Calu3 (cell line): ENCODE measurements around the gene KCNJ5. TPM values are rescaled to one million over a fixed set of nuclear protein-coding genes. Genes with fewer than 3 reads are reported as not detected.

Experiments used
- BruUV-seq: library from RNA; stranded (reverse); fragments of 400-500 nt; replicated peaks from 2 replicates; lab custom pipeline; 2021; lab: Mats Ljungman, UMichigan
- CTCF ChIA-PET: fragments of 300-600 bp; sonication (Branson Sonifier 250); formaldehyde crosslinking; loops from one replicate; lab custom pipeline; 2022; ENCODE audit warnings: antibody characterized with exemption; lab: Charles Lee
- DNase-seq: peaks from one replicate; pipeline ENCODE4 v3.0.0; 2022
- H3K27ac Mint-ChIP-seq: one replicate; pipeline ENCODE4 v1.8.0; 2022; ENCODE audit warnings: mixed read lengths; ENCODE audit not compliant: unreplicated experiment
- H3K27me3 Mint-ChIP-seq: one replicate; pipeline ENCODE4 v1.8.0; 2022; ENCODE audit warnings: mixed read lengths; ENCODE audit not compliant: unreplicated experiment
- H3K36me3 Mint-ChIP-seq: one replicate; pipeline ENCODE4 v1.8.0; 2022; ENCODE audit warnings: mild to moderate bottlenecking, moderate library complexity, mixed read lengths; ENCODE audit not compliant: insufficient read depth, unreplicated experiment
- H3K4me1 Mint-ChIP-seq: one replicate; pipeline ENCODE4 v1.8.0; 2022; ENCODE audit warnings: mild to moderate bottlenecking, low read depth, mixed read lengths; ENCODE audit not compliant: unreplicated experiment
- H3K4me3 Mint-ChIP-seq: one replicate; pipeline ENCODE4 v1.8.0; 2022; ENCODE audit warnings: mild to moderate bottlenecking, low read depth, moderate library complexity, mixed read lengths; ENCODE audit not compliant: unreplicated experiment
- H3K9me3 Mint-ChIP-seq: one replicate; pipeline ENCODE4 v1.8.0; 2022; ENCODE audit warnings: low read depth, mixed read lengths; ENCODE audit not compliant: unreplicated experiment
- intact Hi-C: fragments of 100-400 bp; cut with micrococcal nuclease; formaldehyde crosslinking; loops from one replicate; pipeline ENCODE4 v1.10.0; 2022; ENCODE audit not compliant: unreplicated experiment
- total RNA-seq: library from RNA; stranded (reverse); gene quantifications from 2 replicates; pipeline ENCODE4 v1.2.3, GENCODE V29; 2022
- TF ChIP-seq, protein P1 (sequence below): fragments of 200-600 bp; IDR thresholded peaks from one replicate; pipeline ENCODE4 v1.8.0; 2022; ENCODE audit warnings: antibody characterized with exemption; ENCODE audit not compliant: unreplicated experiment

Gene KCNJ5
- total RNA-seq, 1 experiment from 2014 or later = not detected

DNA sequence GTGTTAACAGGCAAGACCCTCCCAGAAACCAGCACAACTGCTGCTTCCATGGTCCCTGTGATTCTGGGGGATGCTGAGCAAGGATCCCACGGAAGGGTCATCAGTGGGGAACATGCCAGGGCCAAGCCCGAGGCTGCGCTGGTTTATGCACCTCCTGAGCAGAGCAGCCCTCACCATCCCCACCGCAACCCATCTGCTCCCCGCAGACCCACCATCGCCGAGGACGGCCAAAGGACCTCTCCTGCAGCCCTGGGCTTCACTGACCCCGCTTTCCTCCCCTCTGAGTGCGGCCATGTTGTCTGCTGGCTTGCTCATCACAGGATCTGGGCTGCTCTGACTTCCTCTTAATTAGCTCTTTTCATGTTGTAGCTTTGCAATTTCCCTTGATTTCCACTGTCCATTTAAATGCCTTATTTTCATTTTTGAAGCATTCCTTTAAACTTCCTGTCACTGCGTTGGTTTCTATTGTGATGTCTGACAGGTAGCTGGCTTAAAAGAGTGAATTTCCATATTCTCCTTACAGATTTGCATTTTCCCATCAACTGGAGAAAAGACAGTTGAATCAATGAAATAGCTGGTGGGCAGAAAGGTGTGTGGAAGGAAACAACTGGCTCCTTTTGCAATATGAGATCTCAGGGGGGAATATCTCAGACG, 36.7 kb downstream of the KCNJ5 start:
- intact Hi-C loops = no loop called here
- H3K4me3 Mint-ChIP-seq = no peak overlapping the region
- H3K27ac Mint-ChIP-seq = no peak overlapping the region
- CTCF ChIA-PET = no interaction called here
- no peak for DNase-seq
- no peaks in the 10 kb centered on the region for H3K9me3 Mint-ChIP-seq
- no peaks in the 10 kb centered on the region for H3K36me3 Mint-ChIP-seq
- no TSS peak for BruUV-seq
- TF ChIP-seq, protein P1, sequence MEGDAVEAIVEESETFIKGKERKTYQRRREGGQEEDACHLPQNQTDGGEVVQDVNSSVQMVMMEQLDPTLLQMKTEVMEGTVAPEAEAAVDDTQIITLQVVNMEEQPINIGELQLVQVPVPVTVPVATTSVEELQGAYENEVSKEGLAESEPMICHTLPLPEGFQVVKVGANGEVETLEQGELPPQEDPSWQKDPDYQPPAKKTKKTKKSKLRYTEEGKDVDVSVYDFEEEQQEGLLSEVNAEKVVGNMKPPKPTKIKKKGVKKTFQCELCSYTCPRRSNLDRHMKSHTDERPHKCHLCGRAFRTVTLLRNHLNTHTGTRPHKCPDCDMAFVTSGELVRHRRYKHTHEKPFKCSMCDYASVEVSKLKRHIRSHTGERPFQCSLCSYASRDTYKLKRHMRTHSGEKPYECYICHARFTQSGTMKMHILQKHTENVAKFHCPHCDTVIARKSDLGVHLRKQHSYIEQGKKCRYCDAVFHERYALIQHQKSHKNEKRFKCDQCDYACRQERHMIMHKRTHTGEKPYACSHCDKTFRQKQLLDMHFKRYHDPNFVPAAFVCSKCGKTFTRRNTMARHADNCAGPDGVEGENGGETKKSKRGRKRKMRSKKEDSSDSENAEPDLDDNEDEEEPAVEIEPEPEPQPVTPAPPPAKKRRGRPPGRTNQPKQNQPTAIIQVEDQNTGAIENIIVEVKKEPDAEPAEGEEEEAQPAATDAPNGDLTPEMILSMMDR = no peak
- H3K4me1 Mint-ChIP-seq = peaks cover 20% of the 10 kb centered on the region
- H3K27me3 Mint-ChIP-seq = peaks cover 49% of the 10 kb centered on the region

GRCh38 chr11:128928400-128928799, 37.2 kb downstream of the KCNJ5 start:
- CTCF ChIA-PET = no interaction called here
- Mint-ChIP-seq H3K27ac (no peak overlapping the region), H3K4me1 (peaks cover 20% of the 10 kb centered on the region), H3K4me3 (no peak overlapping the region), H3K9me3 (no peaks in the 10 kb centered on the region), H3K36me3 (no peaks in the 10 kb centered on the region), H3K27me3 (peaks cover 50% of the 10 kb centered on the region)
- intact Hi-C loops = no loop called here
- TF ChIP-seq, protein P1 = no peak
- DNase-seq = no peak
- BruUV-seq = no TSS peak

DNA sequence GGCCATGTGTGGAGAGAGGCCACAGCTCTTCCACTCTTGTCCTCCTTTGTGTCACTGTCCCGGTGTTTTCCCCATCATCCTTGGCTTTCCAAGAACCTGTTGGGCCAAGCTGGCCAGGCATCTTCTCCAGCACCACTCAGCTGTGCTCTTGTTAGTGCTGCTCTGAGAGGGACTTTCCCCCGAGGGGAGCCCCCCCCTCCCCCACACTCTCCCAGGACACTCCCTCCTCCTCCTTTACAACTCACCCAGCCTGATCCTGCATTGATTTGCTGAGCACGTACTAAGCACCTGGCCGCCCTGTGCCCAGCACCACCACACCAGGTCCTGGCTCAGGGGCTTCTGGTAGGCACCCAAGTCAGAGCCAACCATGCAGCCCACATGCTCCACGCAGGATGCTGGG, 38.3 kb downstream of the KCNJ5 start:
- H3K27me3 Mint-ChIP-seq = peaks cover 53% of the 10 kb centered on the region
- CTCF ChIA-PET = interaction anchor here (0.6 kb wide), 1 partner anchor 37 kb away, joined by 3 read pairs; no protein-coding TSS in a partner anchor
- intact Hi-C loops = no loop called here
- no peak overlapping the region for H3K27ac Mint-ChIP-seq
- peak; percentile 6 for DNase-seq
- H3K4me3 Mint-ChIP-seq = no peak overlapping the region
- peaks cover 20% of the 10 kb centered on the region for H3K4me1 Mint-ChIP-seq
- H3K36me3 Mint-ChIP-seq = no peaks in the 10 kb centered on the region
- no peaks in the 10 kb centered on the region for H3K9me3 Mint-ChIP-seq
- BruUV-seq = no TSS peak
- TF ChIP-seq, protein P1 = no peak

- H3K4me3 Mint-ChIP-seq = no peak overlapping the region
These were observed 38.8 kb downstream of the KCNJ5 start for GRCh38 chr11:128929991-128930390.

More at GRCh38 chr11:128929991-128930390, 38.8 kb downstream of the KCNJ5 start:
- no TSS peak for BruUV-seq
- CTCF ChIA-PET = no interaction called here
- intact Hi-C loops = no loop called here
- no peak for DNase-seq
- H3K4me1 Mint-ChIP-seq = peaks cover 20% of the 10 kb centered on the region
- peaks cover 49% of the 10 kb centered on the region for H3K27me3 Mint-ChIP-seq
- TF ChIP-seq, protein P1 = no peak
- no peaks in the 10 kb centered on the region for H3K36me3 Mint-ChIP-seq
- no peak overlapping the region for H3K27ac Mint-ChIP-seq
- H3K9me3 Mint-ChIP-seq = no peaks in the 10 kb centered on the region
